ENCODE measurements around the gene NKTR. TPM values are rescaled to one million over a fixed set of nuclear protein-coding genes. Genes with fewer than 3 reads are reported as not detected.
"Not testable (repeated sequence)": the region's sequence is repeated elsewhere in the genome, so short reads cannot be mapped to it uniquely, and the experiment has no call there.

The NKTR gene
- total RNA-seq = 25.4 TPM

GRCh38 chr3:42600111-42600957 lies at the start of gene NKTR:
TSS of gene NKTR (plus strand) at chr3:42600686. CDS start at chr3:42601007, 321 bp downstream.
- peak; percentile 98 for ATAC-seq

GRCh38 chr3:42552830-42553229 lies 47.7 kb upstream of the NKTR start:
- no peak for ATAC-seq

- peak; percentile 54 for ATAC-seq
Observed at GRCh38 chr3:42556089-42556632, 44.3 kb upstream of the NKTR start.

- ATAC-seq = not testable (repeated sequence)
Observed at GRCh38 chr3:42556817-42557216, 43.7 kb upstream of the NKTR start.

- ATAC-seq = no peak
Observed at GRCh38 chr3:42557854-42558253, 42.6 kb upstream of the NKTR start.

GRCh38 chr3:42562047-42562907 lies 38.2 kb upstream of the NKTR start:
- ATAC-seq = no peak

GRCh38 chr3:42569593-42570142 lies 30.8 kb upstream of the NKTR start:
- ATAC-seq = no peak

- peak; percentile 53 for ATAC-seq
Observed at GRCh38 chr3:42572278-42572677, 28.2 kb upstream of the NKTR start.

- no peak for ATAC-seq
Observed at GRCh38 chr3:42575137-42575741, 25.2 kb upstream of the NKTR start.

GRCh38 chr3:42578054-42578453 lies 22.4 kb upstream of the NKTR start:
- no peak for ATAC-seq

- not testable (repeated sequence) for ATAC-seq
Observed at GRCh38 chr3:42579346-42579745, 21.1 kb upstream of the NKTR start.

GRCh38 chr3:42581400-42581708 lies 19.1 kb upstream of the NKTR start:
- ATAC-seq = no peak

GRCh38 chr3:42581709-42582473 lies 18.6 kb upstream of the NKTR start, which contains the start of gene SEC22C:
TSS of gene SEC22C (minus strand) at chr3:42581967. CDS start at chr3:42569046, 12,921 bp downstream.
- peak; percentile 95 for ATAC-seq

GRCh38 chr3:42582474-42583070 lies 17.9 kb upstream of the NKTR start:
- no peak for ATAC-seq

- ATAC-seq = no peak
Observed at GRCh38 chr3:42588625-42589024, 11.9 kb upstream of the NKTR start.

- no peak for ATAC-seq
Observed at GRCh38 chr3:42589382-42590109, 10.9 kb upstream of the NKTR start.

- ATAC-seq = peak; percentile 0
Observed at GRCh38 chr3:42590989-42591756, 9.3 kb upstream of the NKTR start.

GRCh38 chr3:42591811-42592210 lies 8.7 kb upstream of the NKTR start:
- peak; percentile 9 for ATAC-seq

- no peak for ATAC-seq
Observed at GRCh38 chr3:42593635-42594034, 6.9 kb upstream of the NKTR start.

GRCh38 chr3:42595682-42596081 lies 4.8 kb upstream of the NKTR start:
- ATAC-seq = no peak

Data from esophagus mucosa (tissue), 1 donor.